GM21723 (cell line): ENCODE results near the gene ZNF439.
A peak's percentile ranks its signal among the peaks of the same experiment; 100 is the strongest.
"Not testable (repeated sequence)": the region's sequence is repeated elsewhere in the genome, so short reads cannot be mapped to it uniquely, and the experiment has no call there.

ENCODE experiments used
- ATAC-seq: cut with Tn5 transposase; IDR thresholded peaks from one replicate; pipeline ENCODE4 v1.9.1; 2021; ENCODE audit warnings: mild to moderate bottlenecking, moderate library complexity; ENCODE audit not compliant: unreplicated experiment

ZNF439 gene

DNA sequence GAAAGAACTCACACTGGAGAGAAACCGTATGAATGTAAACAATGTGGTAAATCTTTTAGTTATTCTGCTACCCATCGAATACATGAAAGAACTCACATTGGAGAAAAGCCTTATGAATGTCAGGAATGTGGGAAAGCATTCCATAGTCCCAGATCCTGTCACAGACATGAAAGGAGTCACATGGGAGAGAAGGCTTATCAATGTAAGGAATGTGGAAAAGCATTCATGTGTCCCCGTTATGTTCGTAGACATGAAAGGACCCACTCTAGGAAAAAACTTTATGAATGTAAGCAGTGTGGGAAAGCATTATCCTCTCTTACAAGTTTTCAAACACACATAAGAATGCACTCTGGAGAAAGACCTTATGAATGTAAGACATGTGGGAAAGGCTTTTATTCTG, 19.2 kb downstream of the ZNF439 start:
- not testable (repeated sequence) for ATAC-seq

DNA sequence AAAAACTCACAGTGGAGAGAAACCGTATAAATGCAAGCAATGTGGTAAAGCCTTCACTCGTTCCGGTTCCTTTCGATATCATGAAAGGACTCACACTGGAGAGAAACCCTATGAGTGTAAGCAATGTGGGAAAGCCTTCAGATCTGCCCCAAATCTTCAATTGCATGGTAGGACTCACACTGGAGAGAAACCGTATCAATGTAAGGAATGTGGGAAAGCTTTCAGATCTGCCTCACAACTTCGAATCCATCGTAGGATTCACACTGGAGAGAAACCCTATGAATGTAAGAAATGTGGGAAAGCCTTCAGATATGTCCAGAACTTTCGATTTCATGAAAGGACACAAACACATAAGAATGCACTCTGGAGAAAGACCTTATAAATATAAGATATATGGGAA, 19.7 kb downstream of the ZNF439 start:
- ATAC-seq = no peak

DNA sequence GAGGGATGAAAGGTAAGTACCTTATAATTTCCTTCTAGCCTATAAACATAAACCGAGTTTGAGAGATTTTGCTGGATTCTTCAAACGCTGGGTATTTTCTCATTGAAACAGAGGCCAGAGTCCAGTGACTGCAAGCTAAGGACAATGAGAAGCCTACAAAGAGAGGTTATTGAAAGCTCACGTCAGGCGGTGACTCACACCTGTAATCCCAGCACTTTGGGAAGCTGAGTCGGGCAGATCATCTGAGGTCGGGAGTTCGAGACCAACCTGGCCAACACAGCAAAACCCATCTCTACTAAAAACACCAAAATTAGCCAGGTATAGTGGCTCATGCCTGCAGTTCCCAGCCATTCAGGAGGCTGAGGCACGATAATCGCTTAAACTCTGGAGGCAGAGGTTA, 24.1 kb downstream of the ZNF439 start:
- ATAC-seq = no peak

DNA sequence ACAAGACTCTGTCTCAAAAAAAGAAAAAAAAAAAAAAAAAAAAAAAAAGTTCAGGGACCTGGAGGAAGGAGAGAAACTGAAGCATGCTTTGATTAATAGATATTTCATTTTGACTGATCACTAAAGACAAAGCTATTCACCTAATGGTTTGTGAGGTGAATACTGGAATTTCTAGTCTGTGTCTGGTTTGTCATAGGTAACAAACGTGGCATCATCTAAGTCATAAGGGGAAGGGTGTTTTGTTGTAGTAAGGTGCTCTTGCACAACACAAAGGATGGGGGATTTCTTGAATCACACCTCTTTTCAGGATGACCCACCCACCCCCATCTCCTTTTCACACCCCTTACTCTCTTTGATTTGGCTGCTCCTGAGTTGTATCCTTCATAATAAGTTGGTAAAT, 25.2 kb downstream of the ZNF439 start:
- no peak for ATAC-seq

DNA sequence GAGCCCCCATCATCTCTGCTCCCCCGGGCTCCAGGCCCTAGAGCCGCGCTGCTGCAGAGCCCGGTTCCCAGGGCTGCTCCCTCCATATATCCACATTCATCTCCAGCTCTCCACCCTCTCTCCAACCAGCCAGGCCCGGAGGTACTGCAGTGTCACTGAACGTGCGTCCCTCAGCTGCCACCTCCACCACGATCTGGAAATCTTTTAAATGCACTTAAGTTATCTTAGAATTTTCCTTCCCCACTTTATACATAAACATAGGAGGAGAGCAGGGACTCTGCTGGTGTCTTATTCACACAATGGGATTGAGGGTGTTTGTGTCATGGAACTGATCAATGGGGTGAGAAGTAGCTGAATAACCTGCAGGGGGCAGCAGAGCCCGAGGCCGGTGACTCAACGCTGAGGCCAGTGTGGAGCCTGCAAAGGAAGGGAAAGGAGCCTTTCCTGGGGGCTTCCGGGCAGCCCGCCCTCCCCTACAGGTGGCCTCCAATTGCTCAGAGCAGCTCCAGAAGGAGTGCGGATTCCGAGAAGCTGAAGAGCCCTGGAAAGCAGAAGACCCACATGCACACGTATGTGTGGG, 31.3 kb downstream of the ZNF439 start:
- ATAC-seq = not testable (repeated sequence)

DNA sequence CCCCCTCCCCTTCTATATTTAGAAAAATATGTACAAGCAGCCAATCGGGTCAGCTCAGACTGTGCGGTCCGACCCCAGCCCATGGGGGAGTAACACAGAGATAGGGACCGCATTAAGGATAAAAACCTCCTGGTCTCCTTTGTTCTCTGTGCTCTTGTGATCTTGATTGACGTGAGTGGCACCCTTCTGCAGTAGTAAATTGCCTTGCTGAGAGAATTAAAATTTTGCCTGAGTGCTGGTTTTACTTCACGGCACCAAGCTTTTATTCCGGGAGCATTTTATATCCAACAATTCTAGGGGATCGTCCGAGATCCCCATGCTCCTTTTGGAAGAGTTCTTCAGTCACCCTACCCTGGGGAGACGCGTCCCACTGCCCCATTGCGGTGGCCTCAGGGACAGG, 32.1 kb downstream of the ZNF439 start:
- ATAC-seq = no peak

DNA sequence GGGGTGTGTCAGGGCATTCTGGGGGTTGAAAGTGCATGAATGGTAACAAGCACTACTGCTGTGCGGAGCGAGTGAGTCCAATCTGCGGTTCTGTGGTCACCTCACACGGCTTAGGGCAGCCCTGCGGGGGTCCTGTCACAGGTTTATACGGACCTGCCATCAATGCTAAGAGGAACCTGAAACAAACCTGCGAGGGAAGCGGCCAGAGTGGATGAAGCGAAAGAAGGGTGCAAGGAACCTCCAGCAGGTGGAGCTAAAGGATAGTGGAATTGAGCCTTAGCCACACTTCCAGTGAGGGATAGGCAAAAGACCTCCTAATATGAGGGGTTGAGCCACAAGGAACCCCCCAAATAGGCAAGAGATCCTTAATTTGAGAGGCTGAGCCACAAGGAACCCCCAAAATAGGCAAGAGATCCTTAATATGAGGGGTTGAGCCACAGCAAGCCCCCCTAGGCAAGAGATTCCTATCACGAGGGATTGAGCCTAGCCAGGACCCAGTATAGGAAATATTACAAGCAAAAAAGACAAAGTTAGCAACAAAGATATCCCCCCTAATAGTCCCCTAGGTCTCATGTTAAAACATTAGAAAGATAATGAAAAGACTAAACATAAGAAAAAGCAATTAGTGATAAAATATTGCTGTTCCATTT, 32.8 kb downstream of the ZNF439 start:
- no peak for ATAC-seq

DNA sequence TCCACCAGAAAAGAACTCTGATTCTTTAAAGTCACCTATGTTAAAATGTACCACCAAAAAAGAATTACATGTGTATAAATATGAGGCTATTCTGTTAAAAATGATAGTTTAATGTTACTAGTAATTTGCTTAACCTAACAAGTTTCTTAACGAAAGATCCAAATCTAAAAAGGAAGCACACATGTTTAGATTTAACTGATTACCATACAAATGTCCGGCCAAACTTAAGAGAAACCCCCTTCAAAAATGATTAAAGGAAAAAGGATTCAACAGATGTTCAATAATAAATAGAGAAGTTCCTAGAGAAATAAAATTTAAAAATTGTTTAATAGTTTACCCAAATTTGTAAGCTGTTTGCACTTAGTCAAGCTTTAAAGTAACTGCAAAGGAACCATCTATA, 34.1 kb downstream of the ZNF439 start:
- ATAC-seq = no peak

DNA sequence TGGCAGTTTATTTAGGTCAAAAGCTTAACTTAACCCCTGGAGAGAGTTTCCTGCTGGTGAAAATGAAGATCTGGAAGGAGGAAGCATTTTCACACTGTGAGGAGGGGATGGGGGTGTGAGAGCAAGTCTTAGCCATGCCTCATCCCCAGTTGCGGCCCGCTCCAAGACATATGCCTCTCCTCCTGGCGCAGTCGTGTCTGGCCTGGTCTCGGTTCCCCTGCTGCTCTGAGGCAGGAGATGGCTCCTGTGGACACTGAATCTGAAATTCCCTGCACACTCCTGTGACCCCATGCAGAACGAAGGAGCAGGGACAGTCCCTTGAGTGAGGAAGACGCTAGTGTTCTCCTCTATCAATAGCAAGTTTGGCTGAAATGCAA, 38.7 kb downstream of the ZNF439 start:
- ATAC-seq = peak; percentile 16

DNA sequence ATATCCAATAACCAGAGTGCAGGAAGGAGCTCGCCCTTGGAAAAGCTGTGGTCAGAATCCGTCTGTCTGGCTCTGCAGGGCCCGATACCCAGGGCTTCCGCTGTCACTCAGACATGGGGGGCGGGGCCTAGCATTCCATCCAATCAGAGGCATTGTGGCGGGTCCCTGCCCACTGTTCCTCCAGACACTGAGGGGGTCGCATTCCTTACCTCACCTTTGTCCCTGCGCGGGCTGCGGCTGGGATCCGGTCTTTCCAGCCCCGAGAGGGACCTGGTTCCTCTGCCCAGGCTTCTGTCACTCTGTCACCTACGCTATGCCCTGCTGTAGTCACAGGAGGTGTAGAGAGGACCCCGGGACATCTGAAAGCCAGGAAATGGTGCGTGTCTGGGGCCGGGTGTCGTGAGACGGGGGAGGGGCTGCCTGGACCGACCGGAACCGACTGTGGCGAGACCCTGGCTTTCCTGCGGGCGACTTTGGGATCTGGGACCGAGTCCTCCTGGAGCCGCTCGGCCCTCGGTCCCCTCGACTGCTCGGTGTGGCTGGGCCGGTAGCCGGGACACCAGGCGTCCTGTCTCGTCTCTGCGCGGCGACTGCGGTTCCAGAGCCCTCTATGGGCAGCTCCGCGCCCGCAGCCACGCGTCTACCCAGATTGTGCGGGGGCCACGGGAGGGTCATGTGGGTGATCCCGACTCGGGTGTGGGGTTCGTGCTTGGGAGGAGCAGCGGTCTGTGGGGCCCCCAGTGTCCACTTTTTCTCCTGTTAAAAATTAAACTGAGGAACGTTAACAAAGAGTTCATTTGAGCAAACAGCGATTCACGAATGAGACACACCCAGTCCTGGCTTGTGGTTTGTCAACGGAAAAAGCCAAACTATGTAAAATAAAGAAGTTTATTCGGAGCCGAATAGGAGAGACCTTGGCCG, 39.3 kb downstream of the ZNF439 start, which contains the start of gene ZNF69:
Gene ZNF69, plus strand, starts transcription at position 172 of the 921 bp plus-strand sequence. Its CDS starts 142 bp downstream, at position 314.
- peak; percentile 81 for ATAC-seq

DNA sequence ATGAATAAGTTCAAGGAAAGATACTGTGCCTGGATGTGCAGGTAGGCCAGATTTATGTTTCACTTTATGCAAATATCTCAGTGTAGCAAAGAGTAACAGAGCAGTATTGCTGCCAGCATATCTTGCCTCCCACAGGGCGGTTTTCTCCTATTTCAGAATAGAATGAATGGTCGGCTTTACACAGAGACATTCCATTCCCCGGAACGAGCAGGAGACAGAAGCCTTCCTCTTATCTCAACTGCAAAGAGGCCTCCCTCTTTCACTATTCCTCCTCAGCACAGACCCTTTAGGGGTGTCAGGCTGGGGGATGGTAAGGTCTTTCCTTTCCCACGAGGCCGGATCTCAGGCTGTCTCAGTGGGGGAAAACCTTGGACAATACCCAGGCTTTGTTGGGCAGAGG, 41.4 kb downstream of the ZNF439 start:
- not testable (repeated sequence) for ATAC-seq

DNA sequence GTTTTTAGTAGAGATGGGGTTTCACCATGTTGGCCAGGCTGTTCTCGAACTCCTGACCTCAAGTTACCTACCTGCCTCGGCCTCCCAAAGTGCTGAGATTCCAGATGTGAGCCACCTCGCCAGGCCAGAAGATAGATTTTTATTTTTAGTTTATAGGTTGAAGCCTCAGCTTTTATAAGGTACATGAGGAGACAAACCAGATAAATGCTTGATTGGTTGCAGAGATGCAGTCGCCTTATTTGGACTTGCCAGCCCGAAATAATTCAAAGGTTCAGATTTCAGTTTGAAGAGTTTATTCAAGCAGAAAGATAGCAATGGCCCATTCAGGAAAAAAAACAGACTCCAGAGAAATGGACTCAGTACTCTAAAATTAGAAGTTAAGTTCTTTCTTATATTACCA, 42.1 kb downstream of the ZNF439 start:
- no peak for ATAC-seq

DNA sequence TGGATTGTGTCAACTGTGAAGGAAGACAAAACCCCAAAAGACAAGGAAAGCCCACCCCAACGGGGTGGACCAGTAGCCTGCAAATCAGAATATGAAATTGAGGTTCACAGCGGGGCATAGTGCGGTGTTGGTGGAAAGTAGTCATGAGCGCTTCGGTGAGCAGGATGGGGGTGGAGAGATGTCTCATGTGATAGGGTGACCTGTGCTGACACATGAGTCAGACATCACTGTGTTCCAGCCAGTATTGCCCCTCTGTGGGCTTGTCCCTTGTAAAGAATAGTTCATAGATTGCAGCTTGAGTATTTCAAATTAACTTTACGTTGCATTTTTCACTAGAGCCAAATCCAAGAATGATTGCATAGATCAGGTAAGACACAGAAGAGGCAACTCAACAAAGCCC, 46.3 kb downstream of the ZNF439 start:
- no peak for ATAC-seq

DNA sequence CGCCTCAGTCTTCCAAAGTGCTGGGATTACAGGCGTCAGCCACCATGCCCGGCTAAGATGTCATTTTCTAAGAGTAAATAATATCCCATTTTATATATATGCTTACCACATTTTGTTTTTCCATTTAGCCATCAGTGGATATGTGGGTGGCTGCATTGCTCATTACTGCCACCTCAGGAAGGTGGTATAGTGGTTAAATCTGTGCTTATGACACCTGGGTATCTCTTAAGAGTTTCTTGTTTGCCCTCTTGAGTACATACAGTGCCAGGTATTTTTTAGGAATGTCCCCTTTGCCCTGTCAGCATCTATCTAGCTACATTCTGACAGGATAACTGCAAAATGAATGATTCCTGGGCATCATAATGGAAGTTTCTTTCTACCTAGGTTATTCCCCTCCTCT, 53.7 kb downstream of the ZNF439 start:
- no peak for ATAC-seq

DNA sequence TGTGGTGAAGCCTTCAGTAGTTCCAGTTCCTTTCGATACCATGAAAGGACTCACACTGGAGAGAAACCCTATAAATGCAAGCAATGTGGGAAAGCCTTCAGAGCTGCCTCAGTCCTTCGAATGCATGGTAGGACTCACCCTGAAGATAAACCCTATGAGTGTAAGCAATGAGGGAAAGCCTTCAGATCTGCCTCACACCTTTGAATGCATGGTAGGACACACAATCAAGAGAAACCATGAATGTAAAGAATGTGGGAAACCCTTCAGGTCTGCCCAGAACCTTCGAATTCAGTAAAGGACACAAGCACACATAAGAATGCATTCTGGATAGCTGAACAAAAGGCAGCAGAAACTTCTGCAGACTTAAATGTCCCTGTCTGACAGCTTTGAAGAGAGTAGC, 57.4 kb downstream of the ZNF439 start:
- no peak for ATAC-seq

DNA sequence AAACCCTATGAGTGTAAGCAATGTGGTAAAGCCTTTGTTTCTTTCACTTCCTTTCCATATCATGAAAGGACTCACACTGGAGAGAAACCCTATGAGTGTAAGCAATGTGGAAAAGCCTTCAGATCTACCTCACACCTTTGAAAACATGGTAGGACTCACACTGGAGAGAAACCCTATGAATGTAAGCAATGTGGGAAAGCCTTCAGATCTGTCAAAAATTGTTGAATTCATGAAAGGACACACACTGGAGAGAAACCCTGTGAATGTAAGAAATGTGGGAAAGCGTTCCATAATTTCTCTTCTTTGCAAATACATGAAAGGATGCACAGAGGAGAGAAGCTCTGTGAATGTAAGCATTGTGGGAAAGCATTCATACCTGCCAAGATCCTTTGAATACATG, 63.4 kb downstream of the ZNF439 start:
- not testable (repeated sequence) for ATAC-seq

DNA sequence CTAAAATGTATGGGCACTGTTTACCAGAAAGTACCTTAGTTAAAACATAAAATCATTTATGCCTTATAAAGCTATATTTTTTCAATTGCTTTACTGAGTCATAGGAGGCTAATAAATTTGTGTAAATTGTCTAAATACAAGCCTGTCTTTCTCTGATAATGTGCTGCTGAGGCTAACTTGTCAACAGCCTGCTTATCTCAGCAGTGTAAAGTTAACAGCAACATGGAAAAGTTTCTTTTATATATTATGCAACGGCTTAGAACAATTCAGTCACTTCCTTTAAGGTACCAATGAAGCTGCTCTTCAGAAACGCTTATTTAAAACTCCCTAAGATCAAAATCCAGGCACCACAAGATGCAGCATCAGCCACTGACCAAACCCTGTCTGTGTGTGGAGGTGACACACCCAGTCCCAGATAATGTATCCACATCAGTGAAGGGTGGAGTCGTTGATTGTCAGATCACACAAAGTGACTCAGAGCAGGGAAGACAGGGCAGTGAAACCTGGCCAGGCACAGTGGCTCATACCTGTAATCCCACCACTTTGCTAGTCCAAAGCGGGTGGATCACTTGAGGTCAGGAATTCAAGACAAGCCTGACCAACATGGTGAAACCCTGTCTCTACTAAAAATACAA, 66.0 kb downstream of the ZNF439 start:
- ATAC-seq = not testable (repeated sequence)
